ENCODE data around the gene MGAT5. TPM values are rescaled to one million over a fixed set of nuclear protein-coding genes. Genes with fewer than 3 reads are reported as not detected.

MGAT5 gene
- total RNA-seq, 1 donor from 2014 or later: 151 TPM

DNA sequence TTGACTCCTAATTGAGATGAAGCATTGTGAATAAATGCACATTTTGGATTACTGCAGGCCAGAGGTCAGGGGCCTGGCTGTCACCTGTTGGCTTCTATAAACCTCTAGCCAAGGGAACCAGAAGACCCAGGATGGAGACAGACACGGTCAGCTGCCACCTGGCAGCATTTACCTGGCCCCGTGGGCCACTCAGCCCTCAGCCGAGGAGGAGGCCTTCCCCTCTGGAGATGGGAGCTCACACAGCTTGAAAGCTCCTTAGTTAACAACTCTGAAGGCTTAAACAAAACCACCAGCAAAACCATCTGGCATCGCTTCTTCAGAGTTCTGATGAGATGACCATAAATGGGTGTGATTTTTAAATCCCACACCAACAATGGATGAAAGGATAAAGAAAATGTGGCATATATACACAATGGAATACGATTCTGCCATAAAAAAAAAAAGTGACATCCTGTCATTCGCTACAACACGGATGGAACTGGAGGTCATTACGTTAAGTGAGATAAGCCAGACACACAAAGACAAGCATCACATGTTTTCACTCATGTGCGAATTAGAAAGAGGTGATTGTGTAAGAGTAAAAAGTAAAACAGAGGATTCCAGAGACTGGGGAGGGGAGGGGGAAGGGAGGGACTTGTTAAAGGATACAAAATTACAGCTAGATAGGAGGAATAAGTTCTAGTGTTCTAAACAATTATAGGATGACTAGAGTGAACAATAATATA lies 246.5 kb downstream of the MGAT5 start:
- no peak for DNase-seq (ENCODE audit: low spot score)

DNA sequence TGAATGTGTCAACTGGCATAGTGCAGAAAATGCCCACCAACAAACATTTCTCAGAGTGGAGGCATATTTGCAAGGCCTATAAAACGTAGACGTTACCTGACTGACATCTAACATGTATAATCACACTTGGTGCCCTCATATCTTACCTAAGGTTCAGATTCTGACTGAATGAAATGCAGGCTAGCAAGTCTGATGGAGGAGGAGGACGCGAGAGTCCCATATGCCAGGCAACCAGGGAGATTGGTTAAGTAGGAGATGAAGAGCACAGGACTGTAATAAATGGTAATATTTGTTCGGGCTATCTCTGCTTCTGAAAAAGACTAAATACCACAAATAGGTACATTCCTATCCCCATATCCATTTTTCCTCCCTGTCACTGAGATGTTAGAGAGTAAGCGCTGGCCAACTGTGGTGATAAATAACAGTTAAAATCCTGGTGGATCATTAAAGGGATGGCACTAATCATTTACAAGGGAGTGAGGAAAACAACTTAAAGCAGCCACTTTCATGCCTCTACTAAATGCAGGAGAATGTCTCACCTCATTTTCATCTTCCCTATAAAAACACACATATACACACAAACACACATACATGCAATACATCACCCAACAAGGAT lies 247.7 kb downstream of the MGAT5 start:
- DNase-seq (ENCODE audit: low spot score): no peak

DNA sequence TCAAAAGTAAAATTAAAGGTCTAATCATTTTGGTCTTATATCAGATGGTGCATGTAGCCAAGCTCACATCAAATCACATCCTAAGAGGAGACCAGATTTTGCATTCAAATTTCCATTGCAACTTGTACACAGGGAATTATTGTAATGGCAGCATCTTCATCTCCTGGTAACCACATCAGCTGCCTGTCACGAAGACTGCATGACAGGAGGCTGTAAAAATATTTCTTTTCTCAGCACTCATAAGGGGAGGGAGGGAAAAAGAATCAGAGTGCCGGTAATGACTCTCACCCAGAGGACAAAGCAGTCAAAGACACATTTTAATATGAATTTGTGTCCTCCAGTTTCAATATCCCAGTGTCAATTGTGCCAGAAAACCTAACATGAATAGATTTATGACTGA lies 248.2 kb downstream of the MGAT5 start:
- no peak for DNase-seq (ENCODE audit: low spot score)

Measured in umbilical cord (tissue), 2 donors.